CD4-positive, alpha-beta T cell treated with Interferon alpha-2 for 1 hour (primary cell): ENCODE data around the gene AACS.

Source experiments
- DNase-seq, 2 donors: peaks; one replicate each; pipeline ENCODE4 v3.0.0-alpha.2; 2020 to 2022

The AACS gene

DNA sequence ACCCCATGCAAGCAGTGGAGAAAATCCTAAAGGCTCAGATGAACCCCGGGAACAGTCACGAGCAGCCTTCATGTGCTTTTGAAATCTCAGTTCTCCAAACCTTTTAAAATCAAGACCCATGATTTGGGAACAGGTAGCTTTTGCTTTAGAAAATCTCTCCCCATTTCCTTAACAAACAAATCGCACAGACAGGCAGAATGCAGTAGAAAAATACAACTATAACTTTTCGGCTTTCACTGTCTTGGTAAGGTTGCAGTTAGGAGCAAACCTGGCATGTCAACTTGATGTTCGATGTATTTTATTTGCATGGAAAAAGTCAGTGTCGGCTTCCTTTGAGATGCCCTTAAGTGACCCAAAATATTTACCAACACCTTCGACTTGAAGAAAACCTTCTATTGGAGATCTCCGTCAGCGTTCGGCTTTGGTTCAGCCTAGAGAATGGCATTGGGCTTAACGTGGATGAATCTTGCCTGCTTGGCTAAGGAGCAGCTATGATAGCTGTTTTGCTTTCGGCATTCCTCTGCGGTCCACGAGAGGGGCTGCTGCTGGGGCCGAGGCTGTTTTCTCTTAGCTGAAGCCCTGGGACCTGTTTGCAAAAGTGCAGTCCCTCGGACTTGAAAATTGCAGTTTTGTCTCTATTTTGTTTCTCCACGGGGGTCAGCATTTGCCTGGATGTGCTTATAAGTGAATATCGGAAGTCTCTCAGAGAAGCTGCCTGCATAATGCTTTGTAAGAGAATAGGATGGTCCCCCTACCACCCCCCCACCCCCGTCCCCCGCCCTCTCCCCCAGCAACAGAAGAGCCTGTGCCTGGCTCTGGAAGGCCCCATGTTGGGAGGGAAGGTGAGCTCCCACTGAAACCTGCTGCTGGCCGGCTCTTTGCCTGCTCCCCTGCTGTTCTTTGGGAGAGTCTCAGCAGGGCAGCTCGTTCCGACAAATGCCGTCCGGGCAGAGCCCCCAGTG lies 122.8 kb downstream of the AACS start:
- DNase-seq: no peak

- no peak for DNase-seq
Measured at GRCh38 chr12:125189015-125189414, 123.8 kb downstream of the AACS start.

GRCh38 chr12:125189502-125189901 lies 124.3 kb downstream of the AACS start:
- DNase-seq: no peak

- no peak for DNase-seq
Measured at GRCh38 chr12:125191361-125192087, 126.3 kb downstream of the AACS start.

- DNase-seq: no peak
Measured at GRCh38 chr12:125192690-125193221, 127.5 kb downstream of the AACS start.
